GM12873 (cell line): ENCODE measurements around the gene LAG3.

Source experiments
- CTCF ChIP-seq: IDR thresholded peaks from 2 replicates; pipeline ENCODE4 v1.5.1; 2012; ENCODE audit warnings: low read depth, mild to moderate bottlenecking, moderate library complexity, low read length, control low read depth; ENCODE audit not compliant: insufficient read depth; ENCODE audit errors: missing control alignments

LAG3 gene

GRCh38 chr12:6750506-6750905 lies 21.8 kb upstream of the LAG3 start:
- no peak for TF ChIP-seq CTCF

GRCh38 chr12:6751767-6752166 lies 20.6 kb upstream of the LAG3 start:
- TF ChIP-seq CTCF, result no peak

- TF ChIP-seq CTCF, result peak; percentile 4
These were observed 20.0 kb upstream of the LAG3 start for GRCh38 chr12:6752167-6752920.

- no peak for TF ChIP-seq CTCF
These were observed 19.2 kb upstream of the LAG3 start, which contains the start of gene MLF2 for GRCh38 chr12:6752921-6753771. TSS of gene MLF2 (minus strand) at chr12:6753141. CDS start at chr12:6752334, 807 bp downstream.

- TF ChIP-seq CTCF, result peak; percentile 95
These were observed 18.5 kb upstream of the LAG3 start for GRCh38 chr12:6753772-6754356.

GRCh38 chr12:6754411-6754810 lies 17.9 kb upstream of the LAG3 start:
- TF ChIP-seq CTCF, result no peak

GRCh38 chr12:6757028-6757690 lies 15.2 kb upstream of the LAG3 start:
- TF ChIP-seq CTCF, result no peak
